Coronary artery (tissue), 2 donors: Measurements from ENCODE around the gene KIF5B.
A peak's percentile ranks its signal among the peaks of the same experiment; 100 is the strongest.

Experiments
- DNase-seq: peaks from one replicate; pipeline ENCODE4 v3.0.0-alpha.2; 2017; ENCODE audit warnings: low spot score
- H3K27ac ChIP-seq, 2 donors: fragments of 200-600 bp; sonication (generic); one replicate each; pipeline ENCODE4 v1.5.1; 2016 to 2019
- H3K4me3 ChIP-seq: fragments of 200-600 bp; sonication (generic); 2 replicates; pipeline ENCODE4 v1.5.1; 2016; ENCODE audit warnings: mild to moderate bottlenecking, moderate library complexity
- CTCF ChIP-seq: fragments of 200-600 bp; sonication (generic); IDR thresholded peaks from one replicate; pipeline ENCODE4 v1.5.1; 2019; ENCODE audit warnings: antibody characterized with exemption

Gene KIF5B

GRCh38 chr10:32023264-32023663 is 33.0 kb downstream of the KIF5B start:
- DNase-seq: no peak
- TF ChIP-seq CTCF: no peak
- Histone ChIP-seq H3K4me3 (no peak overlapping the region), H3K27ac (no peak overlapping the region)

GRCh38 chr10:32017044-32017443 is 39.2 kb downstream of the KIF5B start:
- H3K4me3 ChIP-seq: no peak overlapping the region
- TF ChIP-seq CTCF: no peak
- DNase-seq: no peak
- H3K27ac ChIP-seq: no peak overlapping the region

- DNase-seq: no peak
- Histone ChIP-seq H3K27ac (no peak overlapping the region), H3K4me3 (no peak overlapping the region)
- TF ChIP-seq CTCF: no peak
These were observed 40.8 kb downstream of the KIF5B start for GRCh38 chr10:32015386-32015785.

GRCh38 chr10:32007026-32007425 is 49.2 kb downstream of the KIF5B start:
- H3K27ac ChIP-seq: no peak overlapping the region
- no peak for TF ChIP-seq CTCF
- H3K4me3 ChIP-seq: no peak overlapping the region
- DNase-seq: no peak

- Histone ChIP-seq H3K4me3 (no peak overlapping the region), H3K27ac (no peak overlapping the region)
- DNase-seq: no peak
- peak; percentile 24 for TF ChIP-seq CTCF
These were observed 51.2 kb downstream of the KIF5B start for GRCh38 chr10:32005050-32005449.

- no peak overlapping the region for H3K4me3 ChIP-seq
- no peak for DNase-seq
- no peak overlapping the region for H3K27ac ChIP-seq
- no peak for TF ChIP-seq CTCF
These were observed 52.0 kb downstream of the KIF5B start for GRCh38 chr10:32004161-32004591.

- Histone ChIP-seq H3K4me3 (no peak overlapping the region), H3K27ac (no peak overlapping the region)
- no peak for DNase-seq
- TF ChIP-seq CTCF: no peak
These were observed 53.7 kb downstream of the KIF5B start for GRCh38 chr10:32002531-32002930.
